GM23338 (cell line): ENCODE results near the gene KPTN. TPM values are rescaled to one million over a fixed set of nuclear protein-coding genes. Genes with fewer than 3 reads are reported as not detected.
A peak's percentile ranks its signal among the peaks of the same experiment; 100 is the strongest.

Experiments used
- ATAC-seq: fragments of 200-7000 bp; cut with Tn5 transposase; 3 replicates; pipeline ENCODE4 v1.9.1; 2020
- DNase-seq: peaks from one replicate; pipeline ENCODE4 v3.0.0-alpha.2; 2015; ENCODE audit warnings: low spot score
- H2AFZ ChIP-seq: fragments of 200-600 bp; sonication (generic); 2 replicates; pipeline ENCODE4 v1.8.0; 2016; ENCODE audit warnings: antibody characterized with exemption, mild to moderate bottlenecking, moderate library complexity
- H3F3A ChIP-seq: fragments of 200-600 bp; sonication (generic); replicated peaks from 2 replicates; pipeline ENCODE4 v1.8.0; 2017; ENCODE audit warnings: antibody characterized with exemption, mixed run types, low read depth
- H3K27ac ChIP-seq: fragments of 200-600 bp; sonication (generic); 2 replicates; pipeline ENCODE4 v1.6.1; 2016; ENCODE audit warnings: low read depth
- H3K27me3 ChIP-seq: fragments of 200-600 bp; sonication (generic); 2 replicates; pipeline ENCODE4 v1.8.0; 2016; ENCODE audit warnings: mild to moderate bottlenecking, mixed run types, moderate library complexity; ENCODE audit not compliant: insufficient read depth
- H3K36me3 ChIP-seq: fragments of 200-600 bp; sonication (generic); 2 replicates; pipeline ENCODE4 v1.8.0; 2016; ENCODE audit warnings: mild to moderate bottlenecking; ENCODE audit not compliant: insufficient read depth
- H3K4me1 ChIP-seq: fragments of 200-600 bp; sonication (generic); 2 replicates; pipeline ENCODE4 v1.8.0; 2016; ENCODE audit warnings: mild to moderate bottlenecking, moderate library complexity; ENCODE audit not compliant: insufficient read depth
- H3K4me2 ChIP-seq: fragments of 200-600 bp; sonication (generic); 2 replicates; pipeline ENCODE4 v1.7.1; 2017; ENCODE audit warnings: mixed run types
- H3K4me3 ChIP-seq: fragments of 200-600 bp; sonication (generic); 2 replicates; pipeline ENCODE4 v1.6.1; 2016; ENCODE audit warnings: mixed run types
- H3K79me2 ChIP-seq: fragments of 200-600 bp; sonication (generic); replicated peaks from 2 replicates; pipeline ENCODE4 v1.8.0; 2017; ENCODE audit warnings: mild to moderate bottlenecking; ENCODE audit not compliant: insufficient read depth
- H3K9me2 ChIP-seq: fragments of 200-600 bp; sonication (generic); 2 replicates; pipeline ENCODE4 v1.8.0; 2017; ENCODE audit not compliant: insufficient read depth
- H4K20me1 ChIP-seq: fragments of 200-600 bp; sonication (generic); replicated peaks from 2 replicates; pipeline ENCODE4 v1.8.0; 2017; ENCODE audit warnings: mild to moderate bottlenecking; ENCODE audit not compliant: insufficient read depth
- H3K27ac Mint-ChIP-seq: 2 replicates; pipeline ENCODE4 v1.8.0; 2020; ENCODE audit warnings: inconsistent platforms, mild to moderate bottlenecking, moderate library complexity, mixed read lengths
- H3K27me3 Mint-ChIP-seq: 3 replicates; pipeline ENCODE4 v1.8.0; 2022; ENCODE audit warnings: low read depth, mild to moderate bottlenecking, moderate library complexity, mixed read lengths, inconsistent platforms; ENCODE audit not compliant: insufficient read depth, poor library complexity
- H3K36me3 Mint-ChIP-seq: 3 replicates; pipeline ENCODE4 v1.8.0; 2021; ENCODE audit warnings: low read depth, mild to moderate bottlenecking, inconsistent platforms, moderate library complexity, mixed read lengths
- H3K4me1 Mint-ChIP-seq: 3 replicates; pipeline ENCODE4 v1.8.0; 2020; ENCODE audit warnings: mild to moderate bottlenecking, inconsistent platforms, mixed read lengths
- H3K4me3 Mint-ChIP-seq: 3 replicates; pipeline ENCODE4 v1.8.0; 2021; ENCODE audit warnings: moderate library complexity, mild to moderate bottlenecking, inconsistent platforms, mixed read lengths
- H3K9me3 Mint-ChIP-seq: 3 replicates; pipeline ENCODE4 v1.8.0; 2020; ENCODE audit warnings: moderate library complexity, mild to moderate bottlenecking, inconsistent platforms, mixed read lengths
- CREB1 ChIP-seq: fragments of 250-450 bp; sonication (Bioruptor Pico); IDR thresholded peaks from 2 replicates; pipeline ENCODE4 v1.5.0; 2020; ENCODE audit warnings: low read depth, mild to moderate bottlenecking, moderate library complexity
- CTCF ChIP-seq, 2 experiments: fragments of 200-600 bp in 1 of 2; sonication (generic) in 1 of 2; conservative IDR thresholded peaks; 2 replicates each; pipeline versions ENCODE4 v1.5.1 to v1.6.1; 2016 to 2017; ENCODE audit warnings: antibody characterized with exemption in 2 of 2, low read depth in 2 of 2, mild to moderate bottlenecking in 2 of 2, moderate library complexity in 1 of 2
- ETS1 ChIP-seq: IDR thresholded peaks from 2 replicates; pipeline ENCODE4 v1.6.1; 2016; ENCODE audit warnings: antibody characterized with exemption
- EZH2 ChIP-seq: fragments of 200-600 bp; sonication (generic); IDR thresholded peaks from one replicate; pipeline ENCODE4 v1.8.0; 2017; ENCODE audit warnings: antibody characterized with exemption, mild to moderate bottlenecking, low read depth; ENCODE audit not compliant: unreplicated experiment
- EZH2phosphoT487 ChIP-seq: fragments of 200-600 bp; sonication (generic); IDR thresholded peaks from one replicate; pipeline ENCODE4 v1.8.1; 2018; ENCODE audit warnings: antibody characterized with exemption; ENCODE audit not compliant: unreplicated experiment
- JUNB ChIP-seq: IDR thresholded peaks from one replicate; pipeline ENCODE4 v1.6.1; 2016; ENCODE audit warnings: antibody characterized with exemption; ENCODE audit not compliant: unreplicated experiment
- NANOG ChIP-seq: IDR thresholded peaks from 2 replicates; pipeline ENCODE4 v1.6.1; 2016; ENCODE audit warnings: antibody characterized with exemption, borderline replicate concordance
- POLR2AphosphoS5 ChIP-seq: IDR thresholded peaks from 2 replicates; pipeline ENCODE4 v1.6.1; 2016; ENCODE audit warnings: antibody characterized with exemption, low read depth
- REST ChIP-seq: IDR thresholded peaks from one replicate; pipeline ENCODE4 v1.6.1; 2018; ENCODE audit warnings: antibody characterized with exemption; ENCODE audit not compliant: unreplicated experiment
- STAT1 ChIP-seq: IDR thresholded peaks from one replicate; pipeline ENCODE4 v1.6.1; 2016; ENCODE audit warnings: antibody characterized with exemption; ENCODE audit not compliant: unreplicated experiment
- ZNF114 ChIP-seq: fragments of 250-450 bp; sonication (Bioruptor Pico); IDR thresholded peaks from 2 replicates; pipeline ENCODE4 v1.5.0; 2020; ENCODE audit warnings: mild to moderate bottlenecking, moderate library complexity
- ZNF331 ChIP-seq: fragments of 250-450 bp; sonication (Bioruptor Pico); IDR thresholded peaks from 2 replicates; pipeline ENCODE4 v1.5.0; 2020; ENCODE audit warnings: low read depth, mild to moderate bottlenecking, moderate library complexity
- ZNF462 ChIP-seq: fragments of 250-450 bp; sonication (Bioruptor Pico); IDR thresholded peaks from 2 replicates; pipeline ENCODE4 v1.5.0; 2020; ENCODE audit warnings: mild to moderate bottlenecking, moderate library complexity
- polyA plus RNA-seq: library from polyadenylated mRNA; unstranded; fragments of >200 nt; fragmentation: Nextera tagmentation; extraction: Ambion mirVana; gene quantifications from 2 replicates; pipeline ENCODE4 v1.2.1, GENCODE V29; 2016
- total RNA-seq: library from RNA; depleted of rRNA; stranded (reverse); fragments of >200 nt; shearing (Covaris generic); gene quantifications from 2 replicates; pipeline ENCODE4 v1.2.3, GENCODE V29; 2014

Gene KPTN
- total and polyA plus RNA-seq, 2 experiments from 2014 or later, result 19.8 to 26.2 TPM

GRCh38 chr19:47480658-47481057 lies 3.4 kb downstream of the KPTN start:
- DNase-seq (no peak), ATAC-seq (no peak)
- peaks cover 8% of the 10 kb centered on the region for H3K27me3 ChIP-seq
- H3K4me2 ChIP-seq, result peak overlapping the region; percentile 78
- peak overlapping the region; percentile 69 for H3K4me3 Mint-ChIP-seq
- peak overlapping the region; percentile 59 for H3K4me3 ChIP-seq
- H2AFZ ChIP-seq, result peak overlapping the region; percentile 76
- no peaks in the 10 kb centered on the region for H3K9me3 Mint-ChIP-seq
- no peaks in the 10 kb centered on the region for H4K20me1 ChIP-seq
- H3K4me1 Mint-ChIP-seq, result peaks cover 16% of the 10 kb centered on the region
- H3K4me1 ChIP-seq, result peaks cover 7% of the 10 kb centered on the region; the same call in 1 of the 2 replicates
- peaks cover 4% of the 10 kb centered on the region; the same call in 1 of the 2 replicates for H3K9me2 ChIP-seq
- H3F3A ChIP-seq, result peaks cover 18% of the 10 kb centered on the region; the same call in 1 of the 2 replicates
- no peak overlapping the region for H3K27ac ChIP-seq
- H3K36me3 Mint-ChIP-seq, result no peaks in the 10 kb centered on the region
- no peaks in the 10 kb centered on the region for H3K36me3 ChIP-seq
- no peak overlapping the region for H3K27ac Mint-ChIP-seq
- peaks cover 20% of the 10 kb centered on the region for H3K27me3 Mint-ChIP-seq
- H3K79me2 ChIP-seq, result no peaks in the 10 kb centered on the region
- TF ChIP-seq REST, result no peak
- TF ChIP-seq STAT1, result no peak
- TF ChIP-seq ETS1, result no peak
- no peak for TF ChIP-seq CTCF (conservative IDR thresholded peaks at IDR 0.05; ENCODE audit: low read depth in 2 of 2)
- TF ChIP-seq ZNF462 (CRISPR knock-in tag), result no peak
- no peak for TF ChIP-seq EZH2
- no peak for TF ChIP-seq POLR2AphosphoS5
- TF ChIP-seq ZNF114 (CRISPR knock-in tag), result no peak
- no peak for TF ChIP-seq JUNB
- no peak for TF ChIP-seq EZH2phosphoT487
- TF ChIP-seq CREB1 (CRISPR knock-in tag), result no peak
- TF ChIP-seq ZNF331 (CRISPR knock-in tag), result no peak
- TF ChIP-seq NANOG, result no peak
